HEK293 (cell line): Measurements from ENCODE around the gene SYNC.

Source experiments
- CTCF ChIA-PET: fragments of 350-600 bp; formaldehyde crosslinking; extraction: SDS; loops from one replicate; lab custom pipeline; 2021; ENCODE audit warnings: antibody characterized with exemption; lab: Yijun Ruan, JAX
- POLR2A ChIA-PET: fragments of 300-600 bp; formaldehyde crosslinking; extraction: SDS; loops from one replicate; lab custom pipeline; 2020; ENCODE audit warnings: antibody characterized with exemption, inconsistent platforms; lab: Yijun Ruan, JAX
- H3K27ac ChIP-seq: fragments of 200-500 bp; sonication (Bioruptor generic); 2 replicates; pipeline ENCODE4 v1.5.1; 2014; ENCODE audit warnings: low read depth, low read length, control low read depth, inconsistent platforms; ENCODE audit errors: extremely low read depth
- H3K36me3 ChIP-seq, 2 experiments: fragments of 200-500 bp in 1 of 2; sonication (Bioruptor generic) in 1 of 2; 1 replicate in 1 of 2; 2 replicates in 1 of 2; pipeline ENCODE4 v1.5.1; 2014 to 2017; ENCODE audit warnings: inconsistent platforms in 2 of 2, low read length in 2 of 2; ENCODE audit not compliant: control insufficient read depth in 2 of 2, insufficient read depth in 1 of 2
- H3K4me1 ChIP-seq: fragments of 200-500 bp; sonication (Bioruptor generic); 2 replicates; pipeline ENCODE4 v1.5.1; 2014; ENCODE audit warnings: mild to moderate bottlenecking, low read length, inconsistent platforms; ENCODE audit not compliant: control insufficient read depth, insufficient read depth
- H3K4me3 ChIP-seq: 2 replicates; pipeline ENCODE4 v1.5.1; 2011; ENCODE audit warnings: low read depth, mild to moderate bottlenecking, control low read depth, low read length, moderate library complexity
- H3K9me3 ChIP-seq: fragments of 200-500 bp; sonication (Bioruptor generic); 2 replicates; pipeline ENCODE4 v1.5.1; 2014; ENCODE audit warnings: low read depth, low read length, inconsistent platforms; ENCODE audit not compliant: control insufficient read depth, insufficient read depth
- PATZ1 ChIP-seq: fragments of 450-650 bp; formaldehyde crosslinking; IDR thresholded peaks from 2 replicates; pipeline ENCODE4 v1.5.1; 2016; ENCODE audit warnings: missing biosample characterization, missing genetic modification characterization
- REST ChIP-seq: fragments of 450-650 bp; formaldehyde crosslinking; IDR thresholded peaks from 2 replicates; pipeline ENCODE4 v1.5.1; 2016; ENCODE audit warnings: missing biosample characterization, missing genetic modification characterization
- SETDB1 ChIP-seq: IDR thresholded peaks from one replicate; pipeline ENCODE4 v1.6.1; 2017; ENCODE audit warnings: mild to moderate bottlenecking, low read length, moderate library complexity, mixed read lengths; ENCODE audit not compliant: insufficient read length
- TSHZ1 ChIP-seq: fragments of 450-650 bp; formaldehyde crosslinking; IDR thresholded peaks from 2 replicates; pipeline ENCODE4 v1.5.1; 2016; ENCODE audit warnings: missing biosample characterization, missing genetic modification characterization, borderline replicate concordance
- ZBTB21 ChIP-seq: fragments of 450-650 bp; formaldehyde crosslinking; IDR thresholded peaks from 2 replicates; pipeline ENCODE4 v1.5.1; 2017; ENCODE audit warnings: missing biosample characterization, missing genetic modification characterization
- ZBTB6 ChIP-seq: fragments of 450-650 bp; formaldehyde crosslinking; IDR thresholded peaks from 2 replicates; pipeline ENCODE4 v1.5.1; 2017; ENCODE audit warnings: missing biosample characterization, missing genetic modification characterization
- ZNF19 ChIP-seq: fragments of 450-650 bp; formaldehyde crosslinking; IDR thresholded peaks from 2 replicates; pipeline ENCODE4; 2016; ENCODE audit warnings: missing biosample characterization, missing genetic modification characterization, low read depth
- ZNF239 ChIP-seq: fragments of 450-650 bp; formaldehyde crosslinking; IDR thresholded peaks from 2 replicates; pipeline ENCODE4 v1.5.1; 2016; ENCODE audit warnings: missing biosample characterization, missing genetic modification characterization
- ZNF426 ChIP-seq: fragments of 450-650 bp; formaldehyde crosslinking; IDR thresholded peaks from 2 replicates; pipeline ENCODE4 v1.5.1; 2017; ENCODE audit warnings: missing biosample characterization, missing genetic modification characterization, mild to moderate bottlenecking, inconsistent platforms, moderate library complexity
- ZNF473 ChIP-seq: fragments of 450-650 bp; formaldehyde crosslinking; IDR thresholded peaks from 2 replicates; pipeline ENCODE4 v1.5.1; 2017; ENCODE audit warnings: missing biosample characterization, missing genetic modification characterization
- ZNF529 ChIP-seq: fragments of 450-650 bp; formaldehyde crosslinking; IDR thresholded peaks from 2 replicates; pipeline ENCODE4 v1.5.1; 2017; ENCODE audit warnings: missing genetic modification characterization, missing biosample characterization; ENCODE audit not compliant: insufficient replicate concordance
- ZNF558 ChIP-seq: fragments of 450-650 bp; formaldehyde crosslinking; IDR thresholded peaks from 2 replicates; pipeline ENCODE4 v1.5.1; 2016; ENCODE audit warnings: missing biosample characterization, missing genetic modification characterization
- ZNF654 ChIP-seq: fragments of 450-650 bp; formaldehyde crosslinking; IDR thresholded peaks from 2 replicates; pipeline ENCODE4 v1.5.1; 2016; ENCODE audit warnings: low read depth, missing biosample characterization, missing genetic modification characterization
- ZNF776 ChIP-seq: fragments of 450-650 bp; formaldehyde crosslinking; IDR thresholded peaks from 2 replicates; pipeline ENCODE4 v1.5.0; 2017; ENCODE audit warnings: missing biosample characterization, missing genetic modification characterization, borderline replicate concordance
- TF ChIP-seq, protein P1 (sequence below): fragments of 450-650 bp; IDR thresholded peaks from 2 replicates; pipeline ENCODE4 v1.5.1; 2018; ENCODE audit warnings: missing biosample characterization, mild to moderate bottlenecking, missing genetic modification characterization

Gene SYNC

GRCh38 chr1:32718036-32718435 is 15.5 kb upstream of the SYNC start (continued):
- TF ChIP-seq PATZ1 (tag by site-specific recombination) = no peak
- no peak for TF ChIP-seq ZNF426 (tag by site-specific recombination)
- TF ChIP-seq ZNF654 (tag by site-specific recombination) = no peak
- TF ChIP-seq, protein P1, sequence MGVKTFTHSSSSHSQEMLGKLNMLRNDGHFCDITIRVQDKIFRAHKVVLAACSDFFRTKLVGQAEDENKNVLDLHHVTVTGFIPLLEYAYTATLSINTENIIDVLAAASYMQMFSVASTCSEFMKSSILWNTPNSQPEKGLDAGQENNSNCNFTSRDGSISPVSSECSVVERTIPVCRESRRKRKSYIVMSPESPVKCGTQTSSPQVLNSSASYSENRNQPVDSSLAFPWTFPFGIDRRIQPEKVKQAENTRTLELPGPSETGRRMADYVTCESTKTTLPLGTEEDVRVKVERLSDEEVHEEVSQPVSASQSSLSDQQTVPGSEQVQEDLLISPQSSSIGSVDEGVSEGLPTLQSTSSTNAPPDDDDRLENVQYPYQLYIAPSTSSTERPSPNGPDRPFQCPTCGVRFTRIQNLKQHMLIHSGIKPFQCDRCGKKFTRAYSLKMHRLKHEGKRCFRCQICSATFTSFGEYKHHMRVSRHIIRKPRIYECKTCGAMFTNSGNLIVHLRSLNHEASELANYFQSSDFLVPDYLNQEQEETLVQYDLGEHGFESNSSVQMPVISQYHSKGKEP (tag by site-specific recombination) = no peak

- Histone ChIP-seq H3K27ac (no peak overlapping the region), H3K36me3 (no peaks in the 10 kb centered on the region), H3K9me3 (no peaks in the 10 kb centered on the region), H3K4me3 (no peak overlapping the region), H3K4me1 (no peaks in the 10 kb centered on the region)
- CTCF ChIA-PET = interaction anchor here (0.6 to 10.0 kb wide), 3 partner anchors 14 to 55 kb away, joined by 3 to 253 read pairs (median 4); no protein-coding TSS in a partner anchor
- POLR2A ChIA-PET = interaction anchor here (0.7 kb wide), 1 partner anchor 11 kb away, joined by 6 read pairs; no protein-coding TSS in a partner anchor
- TF ChIP-seq ZBTB21 = no peak
- no peak for TF ChIP-seq ZNF239 (tag by site-specific recombination)
- TF ChIP-seq ZNF19 (tag by site-specific recombination) = no peak
- no peak for TF ChIP-seq ZNF529 (tag by site-specific recombination)
- TF ChIP-seq ZNF473 (tag by site-specific recombination) = no peak
- TF ChIP-seq ZNF558 (tag by site-specific recombination) = no peak
- no peak for TF ChIP-seq TSHZ1 (tag by site-specific recombination)
- TF ChIP-seq ZBTB6 (tag by site-specific recombination) = no peak
- TF ChIP-seq ZNF776 (tag by site-specific recombination) = no peak
- TF ChIP-seq SETDB1 = no peak
- no peak for TF ChIP-seq REST (tag by site-specific recombination)
Observed at GRCh38 chr1:32717503-32717902, 14.9 kb upstream of the SYNC start.
